GM18526 (cell line): ENCODE data around the gene KCNK5.

Source experiments
- POLR2A ChIP-seq: IDR thresholded peaks from 3 replicates; pipeline ENCODE4 v1.6.1; 2011; ENCODE audit not compliant: insufficient read length; ENCODE audit errors: extremely low read depth

KCNK5 gene

GRCh38 chr6:39251406-39251805 lies 22.1 kb upstream of the KCNK5 start:
- TF ChIP-seq POLR2A: no peak

DNA sequence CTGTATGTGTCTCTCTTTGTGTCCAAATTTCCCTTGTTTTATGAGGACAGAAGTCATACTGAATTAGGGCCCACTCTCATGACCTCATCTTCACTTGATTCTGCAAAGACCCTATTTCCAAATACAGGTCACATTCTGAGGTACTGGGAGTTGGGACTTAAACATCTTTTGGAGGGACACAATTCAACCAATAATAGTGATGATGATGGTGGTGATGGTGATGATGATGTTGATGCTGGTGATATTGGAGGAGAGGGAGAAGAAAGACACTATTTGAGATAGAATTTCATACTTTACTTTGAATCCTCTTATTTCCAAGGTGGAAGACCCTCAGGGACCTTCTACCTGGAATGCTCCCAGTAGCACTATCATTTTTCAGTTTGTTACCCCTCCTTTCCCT lies 21.2 kb upstream of the KCNK5 start:
- no peak for TF ChIP-seq POLR2A

DNA sequence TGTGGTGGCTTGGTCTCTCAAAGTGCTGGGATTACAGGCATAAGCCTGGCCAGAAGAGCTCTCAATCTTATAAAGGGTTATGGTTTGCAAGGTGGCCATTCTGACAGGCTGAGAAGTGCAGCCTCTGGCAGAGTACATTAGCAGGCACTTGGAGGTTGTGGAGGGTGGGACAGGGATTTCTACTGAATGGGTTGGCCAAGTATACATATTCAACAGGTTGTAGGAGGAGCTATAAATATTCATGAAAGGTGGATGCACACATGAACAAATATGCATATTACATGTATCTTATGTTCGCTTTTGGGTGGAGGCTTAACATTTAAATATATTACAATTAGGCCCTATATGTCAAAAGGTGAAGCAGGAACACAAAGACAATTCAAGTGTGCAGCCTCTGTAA lies 20.0 kb upstream of the KCNK5 start:
- TF ChIP-seq POLR2A: no peak

GRCh38 chr6:39247667-39248194 lies 18.5 kb upstream of the KCNK5 start:
- TF ChIP-seq POLR2A: no peak

GRCh38 chr6:39243809-39244208 lies 14.5 kb upstream of the KCNK5 start:
- TF ChIP-seq POLR2A: no peak

GRCh38 chr6:39240155-39240757 lies 11.0 kb upstream of the KCNK5 start:
- no peak for TF ChIP-seq POLR2A

DNA sequence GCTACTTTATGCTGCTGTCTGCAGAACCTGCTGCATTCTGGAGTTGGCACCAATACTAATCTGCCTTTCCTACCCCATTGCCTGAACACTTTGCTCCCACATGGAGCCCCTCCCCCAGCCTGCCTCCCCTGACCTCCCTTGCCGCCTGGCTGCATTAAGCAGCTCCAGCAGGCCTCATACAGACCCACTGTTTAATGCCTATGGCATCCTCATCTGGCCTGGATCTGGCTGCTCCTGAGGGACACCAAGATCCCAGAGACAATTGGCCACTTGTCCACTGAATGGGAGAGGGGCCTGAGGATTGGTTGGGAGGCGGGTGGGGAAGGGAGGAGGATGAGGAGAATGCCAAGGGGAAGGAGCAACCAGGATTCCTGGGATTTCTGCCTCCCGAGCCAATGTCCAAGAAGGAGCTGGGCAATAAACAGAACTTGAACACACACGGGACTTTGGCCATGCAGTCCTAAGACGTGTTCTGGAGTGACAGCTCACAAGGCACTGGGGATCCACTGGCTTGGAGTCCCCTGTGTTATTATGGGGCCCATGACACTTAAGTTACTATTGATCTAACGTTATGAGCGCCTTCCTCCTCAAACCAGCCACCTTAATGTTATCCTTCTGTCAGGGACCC lies 10.4 kb upstream of the KCNK5 start:
- no peak for TF ChIP-seq POLR2A

DNA sequence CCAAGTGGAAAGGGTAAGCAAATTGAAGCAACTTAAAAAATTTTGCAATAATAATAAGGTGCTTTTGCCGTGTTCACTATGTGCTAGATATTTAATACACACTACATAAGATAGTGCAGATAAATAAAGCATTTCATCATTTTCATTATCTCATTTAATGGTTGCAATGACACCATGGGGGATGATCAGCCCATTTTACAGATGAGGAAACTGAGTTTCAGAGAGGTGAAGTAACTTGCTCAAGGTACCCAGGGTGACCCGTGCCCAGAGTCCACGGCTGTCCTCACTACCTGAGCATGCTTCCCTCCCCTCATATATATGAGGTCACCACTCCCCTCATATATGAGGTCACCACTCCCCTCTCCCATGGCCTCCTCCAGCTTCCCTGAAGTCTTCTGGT lies 7.5 kb upstream of the KCNK5 start:
- no peak for TF ChIP-seq POLR2A

GRCh38 chr6:39233333-39233732 lies 4.1 kb upstream of the KCNK5 start:
- no peak for TF ChIP-seq POLR2A

- TF ChIP-seq POLR2A: no peak
Measured at GRCh38 chr6:39231521-39232243, 2.4 kb upstream of the KCNK5 start.

- TF ChIP-seq POLR2A: no peak
Measured at GRCh38 chr6:39230654-39231035, 1.4 kb upstream of the KCNK5 start.

DNA sequence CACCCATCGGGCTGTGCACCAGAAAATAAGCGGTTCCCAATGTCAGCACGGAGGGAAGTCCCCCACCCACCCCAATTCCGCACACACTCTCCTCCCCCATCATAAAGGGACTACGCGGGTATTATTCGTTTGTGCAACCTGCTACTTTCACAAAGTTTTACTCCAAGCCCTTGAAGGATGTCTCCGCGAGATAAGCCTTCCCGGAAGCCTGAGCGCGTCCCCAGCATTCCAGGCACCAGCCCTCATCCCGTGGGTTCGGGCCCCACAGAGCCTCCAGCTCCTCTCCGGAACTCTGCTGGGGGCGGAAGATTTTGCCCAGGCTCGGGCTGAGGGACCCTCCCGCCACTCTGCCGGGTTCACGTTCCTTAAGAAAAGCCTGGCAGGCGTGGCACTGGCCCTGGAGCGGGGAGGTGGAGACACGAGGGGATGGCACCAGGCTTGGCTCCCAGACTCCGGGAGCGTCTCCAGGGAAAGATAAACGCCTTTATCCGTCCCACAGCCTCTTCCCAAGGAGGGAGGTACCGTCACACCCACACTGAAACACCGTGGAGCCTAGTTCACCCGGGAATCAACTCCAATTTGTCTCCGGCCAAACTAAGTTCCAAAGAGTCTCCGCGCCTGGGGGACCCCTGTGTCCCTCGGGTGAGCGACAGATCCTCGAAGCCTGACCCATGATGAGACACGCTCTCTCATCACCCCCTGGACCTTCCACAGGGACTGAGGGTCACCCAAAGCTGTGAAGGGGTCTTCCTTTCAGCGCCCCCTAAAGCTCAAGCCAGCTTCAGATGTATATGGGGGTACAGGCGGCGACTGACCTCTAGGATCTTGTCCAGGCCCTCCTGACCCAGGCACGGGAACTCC lies 934 bp downstream of the KCNK5 start:
- no peak for TF ChIP-seq POLR2A

- no peak for TF ChIP-seq POLR2A
Measured at GRCh38 chr6:39227476-39227875, 1.8 kb downstream of the KCNK5 start.

DNA sequence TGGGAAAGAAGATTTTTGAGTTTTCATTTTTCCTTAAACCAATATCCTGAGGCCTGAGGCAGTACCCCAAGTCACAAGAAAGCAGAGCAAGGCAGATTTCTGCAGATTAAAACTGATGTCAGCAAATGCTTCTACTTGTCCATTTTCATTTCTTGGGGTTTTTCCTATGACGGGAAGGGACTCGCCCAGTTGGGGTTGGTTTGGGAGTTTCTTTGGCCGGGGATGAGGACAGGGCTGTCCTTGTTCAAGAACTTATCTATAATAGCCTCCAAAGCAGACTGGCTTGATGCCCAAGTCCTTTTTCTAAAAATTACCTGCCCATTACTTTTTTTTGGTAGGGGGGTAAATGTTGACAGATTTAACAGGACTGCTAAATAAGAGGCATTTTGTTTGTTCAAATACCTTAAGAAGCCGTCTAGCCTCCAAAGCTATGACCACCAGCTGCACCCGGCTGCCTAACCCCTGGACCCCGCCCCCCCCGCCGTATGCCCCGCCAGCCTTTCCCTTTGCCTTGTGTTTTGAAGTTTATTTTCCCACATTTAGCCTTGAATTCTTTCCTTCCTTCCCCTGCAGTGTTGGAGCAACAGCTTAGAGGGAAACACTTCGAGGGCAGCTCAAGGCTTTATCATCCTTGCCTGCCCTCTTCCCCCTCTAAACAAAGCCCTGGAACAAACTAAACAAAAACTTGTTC lies 2.5 kb downstream of the KCNK5 start:
- no peak for TF ChIP-seq POLR2A

DNA sequence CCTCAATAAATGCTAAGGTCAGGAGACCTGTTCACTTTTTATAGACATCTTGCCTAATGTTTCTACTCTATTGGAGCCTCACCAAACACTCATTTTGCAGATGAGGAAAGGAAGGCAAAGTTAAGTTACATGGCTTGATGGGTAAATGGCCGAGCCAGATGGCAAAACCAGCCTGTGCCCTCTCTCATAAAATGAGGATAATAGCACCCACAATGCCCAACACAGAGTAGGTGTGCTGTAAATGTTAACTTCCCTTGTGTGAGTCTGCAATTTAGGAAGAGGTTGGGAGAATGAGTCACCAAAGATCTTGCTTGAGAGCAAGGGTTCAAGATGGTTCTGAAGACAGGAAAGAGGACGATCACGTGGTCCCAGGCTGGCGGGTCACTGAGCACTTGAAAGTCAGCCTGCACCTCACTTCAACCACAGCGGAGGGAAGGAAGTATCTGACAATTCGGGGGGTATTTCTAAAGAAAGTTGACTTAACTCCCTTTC lies 3.3 kb downstream of the KCNK5 start:
- TF ChIP-seq POLR2A: no peak
